Stimulated activated CD4-positive, alpha-beta T cell treated with anti-CD3 and anti-CD28 coated beads, Interleukin-12 subunit alpha, Interleukin-12 subunit beta, amount 100 ng/mL, for 24 hours (primary cell): ENCODE measurements around the gene MMP17.

Source experiments
- DNase-seq, 2 experiments: peaks; one replicate each; pipeline ENCODE4 v3.0.0-alpha.2; 2020; ENCODE audit warnings: low read depth in 2 of 2

The MMP17 gene

DNA sequence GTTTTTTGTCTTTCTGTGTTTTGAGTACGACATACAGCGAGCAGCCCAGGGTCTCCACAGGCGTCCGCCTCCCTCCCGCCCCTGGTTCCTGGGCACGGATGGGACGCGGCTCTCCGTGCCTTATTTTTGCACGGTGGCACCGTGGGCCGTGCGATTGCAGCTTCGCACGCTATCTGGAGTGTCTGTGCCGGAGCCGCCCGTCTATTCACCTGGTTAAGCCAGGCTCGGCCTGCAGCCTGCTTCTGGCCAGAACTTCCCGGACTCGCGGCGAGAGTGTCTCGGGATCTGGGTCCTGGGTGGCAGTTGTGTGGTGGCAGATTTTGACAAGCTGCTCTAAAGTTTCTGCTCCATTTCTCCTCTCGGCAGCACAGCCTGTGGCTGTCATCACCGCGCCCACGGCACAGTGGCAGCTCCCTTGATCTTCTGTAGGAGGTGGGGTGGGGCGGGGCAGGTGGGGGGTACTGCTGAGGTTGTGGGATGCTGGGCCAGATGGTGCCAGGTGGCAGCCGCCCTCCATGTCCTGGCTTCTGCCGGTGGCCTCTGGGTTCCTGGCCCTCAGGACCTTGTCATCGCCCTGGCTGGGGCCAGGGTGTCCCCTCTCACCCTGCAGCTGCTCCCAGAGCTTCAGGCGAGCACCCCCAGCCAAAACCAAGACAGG lies 2.9 kb downstream of the MMP17 start:
- DNase-seq = peak in 1 of 2 experiments; percentile 17

DNA sequence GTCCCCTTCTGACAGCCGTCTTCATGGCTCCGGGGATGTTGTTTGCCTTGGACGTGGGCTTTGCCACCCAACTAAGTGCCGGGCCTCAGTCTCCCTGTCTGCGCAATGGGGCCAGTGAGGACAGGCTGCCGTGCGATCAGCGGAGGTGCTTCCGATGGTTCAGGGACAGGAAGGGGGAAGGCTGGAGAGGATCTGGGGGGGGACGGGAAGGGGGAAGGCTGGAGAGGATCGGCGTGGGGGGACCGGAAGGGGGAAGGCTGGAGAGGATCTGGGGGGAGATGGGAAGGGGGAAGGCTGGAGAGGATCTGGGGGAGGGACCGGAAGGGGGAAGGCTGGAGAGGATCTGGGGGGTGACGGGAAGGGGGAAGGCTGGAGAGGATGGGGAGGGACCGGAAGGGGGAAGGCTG lies 3.4 kb downstream of the MMP17 start:
- DNase-seq = no peak

DNA sequence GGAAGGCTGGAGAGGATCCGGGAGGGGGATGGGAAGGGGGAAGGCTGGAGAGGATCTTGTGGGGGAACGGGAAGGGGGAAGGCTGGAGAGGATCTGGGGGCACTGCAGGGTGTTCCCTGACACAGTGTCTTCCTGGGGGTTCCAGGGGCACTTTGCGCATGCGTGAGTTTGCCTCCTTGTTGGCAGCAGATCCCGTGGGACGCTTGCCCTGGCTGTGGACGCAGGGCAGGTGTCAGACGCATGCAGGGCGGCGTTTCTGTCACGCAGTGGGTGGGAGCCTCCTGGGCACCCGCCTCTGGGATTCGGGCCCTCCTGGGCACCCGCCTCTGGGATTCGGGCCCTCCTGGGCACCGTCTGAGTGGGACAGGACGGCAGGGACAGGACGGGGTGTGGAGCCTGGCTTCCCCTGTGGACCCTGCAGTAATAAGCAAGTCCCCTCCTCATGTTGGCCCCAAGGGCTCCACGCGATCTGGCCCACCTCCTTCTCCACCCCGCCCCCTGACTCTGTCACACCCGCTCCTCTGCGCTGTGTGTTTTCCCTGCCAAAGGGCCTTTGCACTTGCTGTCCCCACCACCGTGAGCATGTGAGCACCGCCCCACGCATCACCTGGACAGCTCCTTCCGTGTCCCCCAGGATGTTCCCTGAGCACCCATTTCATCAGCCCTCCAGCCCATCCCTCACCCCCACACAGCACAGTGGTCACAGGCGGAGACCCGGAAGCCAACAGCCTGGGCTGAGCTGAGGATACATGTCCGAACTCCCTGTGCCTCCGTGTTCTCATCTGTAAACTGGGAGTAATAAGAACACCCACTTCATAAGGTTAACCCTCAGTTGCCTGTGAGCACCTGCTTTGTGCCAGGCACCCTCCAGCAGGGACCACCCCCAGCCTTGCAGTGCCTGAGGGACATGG lies 4.4 kb downstream of the MMP17 start:
- DNase-seq = no peak

- DNase-seq = no peak
These were observed 5.2 kb downstream of the MMP17 start for GRCh38 chr12:131833288-131833895.

- DNase-seq = no peak
These were observed 5.9 kb downstream of the MMP17 start for GRCh38 chr12:131833896-131834641.

- no peak for DNase-seq
These were observed 6.8 kb downstream of the MMP17 start for GRCh38 chr12:131834798-131835615.

GRCh38 chr12:131835616-131836171 lies 7.5 kb downstream of the MMP17 start:
- no peak for DNase-seq

DNA sequence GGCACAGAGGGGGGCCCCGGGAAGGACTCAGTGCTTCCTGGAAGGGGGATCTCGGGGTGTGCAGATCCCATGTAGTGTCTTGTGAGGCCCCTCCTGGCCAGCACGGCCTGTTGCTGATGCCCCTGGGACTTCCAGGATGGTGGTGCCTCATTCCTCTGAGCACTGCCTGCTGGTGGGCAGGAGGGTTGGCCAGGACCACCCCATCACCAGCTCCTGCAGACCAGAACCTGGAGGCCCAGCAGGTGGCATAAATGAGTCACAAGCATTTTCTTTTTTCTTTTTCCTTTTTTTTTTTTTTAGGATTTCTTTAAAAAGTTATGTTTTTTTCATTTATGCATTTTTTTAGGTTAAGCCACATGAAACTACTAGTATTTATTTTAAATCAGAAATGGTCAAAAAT lies 8.0 kb downstream of the MMP17 start:
- DNase-seq = no peak

DNA sequence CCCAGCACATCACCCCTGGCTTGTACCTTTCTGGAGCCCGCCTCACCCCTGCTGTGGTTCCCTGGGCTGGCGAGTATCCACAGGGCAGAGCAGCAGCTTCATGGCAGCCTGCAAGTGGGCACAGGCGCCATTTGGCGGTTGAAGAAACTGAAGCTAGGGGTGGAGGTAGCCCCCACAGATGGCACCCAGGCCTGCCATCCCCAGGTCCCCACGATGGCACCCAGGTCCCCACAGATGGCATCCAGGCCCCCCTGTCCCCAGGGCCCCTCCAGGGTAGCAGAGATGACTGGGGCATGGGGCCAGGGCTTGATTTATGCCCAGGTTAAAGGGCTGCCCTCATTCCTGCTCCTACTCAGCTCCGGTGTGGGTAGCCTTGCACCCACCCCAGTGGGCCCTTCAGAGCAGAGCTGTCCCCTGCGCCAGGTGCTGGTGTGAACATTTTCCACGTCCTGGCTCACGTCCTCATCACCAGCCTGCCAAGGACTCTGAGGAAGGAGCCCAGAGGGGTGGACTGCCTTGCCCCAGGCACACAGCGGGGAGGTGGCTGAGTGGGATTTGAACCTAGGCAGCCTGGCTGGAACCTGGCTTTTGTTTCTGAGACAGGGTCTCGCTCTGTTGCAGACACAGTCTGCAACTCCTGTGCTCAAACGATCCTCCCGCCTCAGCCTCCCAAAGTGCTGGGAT lies 8.7 kb downstream of the MMP17 start:
- no peak for DNase-seq

DNA sequence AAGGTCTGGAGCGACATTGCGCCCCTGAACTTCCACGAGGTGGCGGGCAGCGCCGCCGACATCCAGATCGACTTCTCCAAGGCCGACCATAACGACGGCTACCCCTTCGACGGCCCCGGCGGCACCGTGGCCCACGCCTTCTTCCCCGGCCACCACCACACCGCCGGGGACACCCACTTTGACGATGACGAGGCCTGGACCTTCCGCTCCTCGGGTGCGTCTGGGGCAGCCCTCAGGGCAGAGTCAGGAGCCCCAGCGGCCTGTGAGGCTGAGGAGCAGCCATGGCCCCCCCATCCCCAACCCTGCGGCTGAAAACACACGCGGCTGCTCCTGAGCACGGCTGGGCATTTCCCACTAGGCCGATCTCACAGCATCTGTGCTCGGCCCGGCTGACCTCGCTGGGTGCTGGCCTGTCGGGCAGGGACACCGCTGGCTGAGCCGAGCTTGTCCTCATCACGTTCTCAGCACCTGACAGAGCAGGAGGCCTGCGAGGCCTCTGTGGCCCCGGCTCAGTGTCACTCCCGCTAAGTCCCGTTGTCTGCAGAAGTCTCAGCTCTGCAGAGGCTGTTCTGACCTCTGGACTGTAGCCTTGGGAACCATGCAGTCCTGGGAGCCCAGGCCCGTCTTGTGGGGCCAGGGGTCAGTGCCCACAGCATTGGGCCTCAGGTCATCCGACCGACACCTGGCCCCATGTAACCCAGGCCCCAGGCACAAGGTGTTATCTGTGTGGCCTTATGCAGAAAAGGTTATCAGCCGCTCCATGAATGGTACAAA lies 12.6 kb downstream of the MMP17 start:
- DNase-seq = no peak

GRCh38 chr12:131841547-131841946 lies 13.4 kb downstream of the MMP17 start:
- DNase-seq = no peak

GRCh38 chr12:131842169-131842568 lies 14.0 kb downstream of the MMP17 start:
- DNase-seq = no peak

GRCh38 chr12:131843527-131843926 lies 15.3 kb downstream of the MMP17 start:
- no peak for DNase-seq

GRCh38 chr12:131844140-131844539 lies 15.9 kb downstream of the MMP17 start:
- DNase-seq = no peak

- no peak for DNase-seq
These were observed 16.5 kb downstream of the MMP17 start for GRCh38 chr12:131844656-131845055.

- DNase-seq = no peak
These were observed 16.9 kb downstream of the MMP17 start for GRCh38 chr12:131845121-131845520.

GRCh38 chr12:131847456-131847855 lies 19.3 kb downstream of the MMP17 start:
- no peak for DNase-seq

GRCh38 chr12:131848753-131849152 lies 20.6 kb downstream of the MMP17 start:
- no peak for DNase-seq
